ENCODE data around the gene BTG1. TPM values are rescaled to one million over a fixed set of nuclear protein-coding genes. Genes with fewer than 3 reads are reported as not detected.

Gene BTG1
- total and polyA plus RNA-seq, 2 experiments from 2014 or later, result 15.5 to 36.2 TPM

GRCh38 chr12:92108651-92109050 lies 37.0 kb downstream of the BTG1 start (continued):
- no peak for TF ChIP-seq EZH2 (IDR thresholded peaks at IDR 0.05; ENCODE audit: low read depth, unreplicated experiment)
- no peak for TF ChIP-seq REST (IDR thresholded peaks at IDR 0.05; ENCODE audit: unreplicated experiment)
- TF ChIP-seq, protein P1, sequence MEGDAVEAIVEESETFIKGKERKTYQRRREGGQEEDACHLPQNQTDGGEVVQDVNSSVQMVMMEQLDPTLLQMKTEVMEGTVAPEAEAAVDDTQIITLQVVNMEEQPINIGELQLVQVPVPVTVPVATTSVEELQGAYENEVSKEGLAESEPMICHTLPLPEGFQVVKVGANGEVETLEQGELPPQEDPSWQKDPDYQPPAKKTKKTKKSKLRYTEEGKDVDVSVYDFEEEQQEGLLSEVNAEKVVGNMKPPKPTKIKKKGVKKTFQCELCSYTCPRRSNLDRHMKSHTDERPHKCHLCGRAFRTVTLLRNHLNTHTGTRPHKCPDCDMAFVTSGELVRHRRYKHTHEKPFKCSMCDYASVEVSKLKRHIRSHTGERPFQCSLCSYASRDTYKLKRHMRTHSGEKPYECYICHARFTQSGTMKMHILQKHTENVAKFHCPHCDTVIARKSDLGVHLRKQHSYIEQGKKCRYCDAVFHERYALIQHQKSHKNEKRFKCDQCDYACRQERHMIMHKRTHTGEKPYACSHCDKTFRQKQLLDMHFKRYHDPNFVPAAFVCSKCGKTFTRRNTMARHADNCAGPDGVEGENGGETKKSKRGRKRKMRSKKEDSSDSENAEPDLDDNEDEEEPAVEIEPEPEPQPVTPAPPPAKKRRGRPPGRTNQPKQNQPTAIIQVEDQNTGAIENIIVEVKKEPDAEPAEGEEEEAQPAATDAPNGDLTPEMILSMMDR (conservative IDR thresholded peaks at IDR 0.05; ENCODE audit: low read depth in 2 of 2), result no peak
- TF ChIP-seq ZNF331 (CRISPR knock-in tag; IDR thresholded peaks at IDR 0.05; ENCODE audit: low read depth), result no peak

DNA sequence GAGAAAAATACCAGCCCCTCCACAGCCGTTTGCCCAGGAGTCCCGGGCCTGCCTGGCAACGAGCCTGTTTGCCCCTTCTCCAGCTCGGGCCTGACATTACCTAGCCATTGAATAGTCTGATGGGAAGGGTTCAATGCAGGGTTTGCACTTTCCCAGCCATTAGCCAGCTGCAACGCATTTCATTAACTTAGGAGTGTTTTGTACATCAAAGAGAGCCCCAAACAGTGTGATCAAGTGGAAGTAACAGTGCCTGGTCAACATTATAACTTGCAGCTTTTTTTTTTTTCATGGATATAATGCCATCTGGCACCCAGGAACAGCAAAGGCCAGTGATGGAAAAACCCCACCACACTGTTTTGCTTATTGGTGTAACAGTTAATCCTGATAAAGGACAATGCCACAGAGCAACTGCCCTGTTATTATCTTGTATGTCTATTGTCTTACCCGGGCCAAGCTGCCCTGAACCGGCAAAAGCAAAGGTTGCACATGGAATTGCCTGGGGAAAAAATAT lies 38.0 kb downstream of the BTG1 start:
- TF ChIP-seq POLR2AphosphoS5 (IDR thresholded peaks at IDR 0.05; ENCODE audit: low read depth) (no peak), NANOG (IDR thresholded peaks at IDR 0.05; ENCODE audit: borderline replicate concordance) (0 out of 2 replicates have a peak, but pooled peaks have one; percentile 12)
- Mint-ChIP-seq H3K9me3 (no peaks in the 10 kb centered on the region), H3K27me3 (ENCODE audit: insufficient read depth, low read depth, poor library complexity) (peaks cover 8% of the 10 kb centered on the region), H3K27ac (peak overlapping the region; percentile 92), H3K36me3 (ENCODE audit: low read depth) (no peaks in the 10 kb centered on the region), H3K4me3 (0 out of 3 replicates have a peak overlapping the region, but pooled peaks have one; percentile 42), H3K4me1 (peaks cover 60% of the 10 kb centered on the region)
- H3K36me3 ChIP-seq (ENCODE audit: insufficient read depth), result no peaks in the 10 kb centered on the region
- H3K27me3 ChIP-seq (ENCODE audit: insufficient read depth), result no peaks in the 10 kb centered on the region
- peaks cover 14% of the 10 kb centered on the region; the same call in 1 of the 2 replicates for H3K79me2 ChIP-seq (replicated peaks; ENCODE audit: insufficient read depth)
- peak overlapping the region; percentile 62 for H3K4me2 ChIP-seq
- peaks cover 48% of the 10 kb centered on the region for H3K4me1 ChIP-seq (ENCODE audit: insufficient read depth)
- no peaks in the 10 kb centered on the region for H3F3A ChIP-seq (replicated peaks; ENCODE audit: low read depth)
- H2AFZ ChIP-seq, result no peak overlapping the region
- H3K4me3 ChIP-seq, result no peak overlapping the region
- no peaks in the 10 kb centered on the region for H4K20me1 ChIP-seq (replicated peaks; ENCODE audit: insufficient read depth)
- peak; percentile 68 for ATAC-seq
- H3K27ac ChIP-seq (ENCODE audit: low read depth), result peak overlapping the region; percentile 62
- no peaks in the 10 kb centered on the region for H3K9me2 ChIP-seq (ENCODE audit: insufficient read depth)
- DNase-seq (ENCODE audit: low spot score), result peak; percentile 36

DNA sequence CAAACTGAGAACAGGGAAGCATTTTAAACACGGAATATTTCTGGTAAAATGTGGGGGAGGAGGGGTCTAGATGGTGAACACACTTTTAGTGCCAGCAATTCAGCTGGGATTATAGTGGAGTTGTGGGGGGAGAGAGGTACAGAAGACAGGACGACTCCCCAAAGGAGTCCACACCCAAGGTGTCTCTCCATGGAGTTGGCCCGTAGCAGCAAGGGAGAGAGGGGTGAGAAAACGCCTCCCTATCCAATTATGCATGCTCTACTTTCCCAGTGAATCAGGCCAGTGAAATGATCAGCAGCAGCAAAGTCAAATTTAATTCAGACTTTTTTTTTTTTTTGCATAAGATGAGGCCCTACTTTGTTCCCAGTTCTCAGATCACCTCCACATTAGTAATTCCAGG lies 38.6 kb downstream of the BTG1 start:
- Histone ChIP-seq H3F3A (replicated peaks; ENCODE audit: low read depth) (no peaks in the 10 kb centered on the region), H3K4me1 (ENCODE audit: insufficient read depth) (peaks cover 51% of the 10 kb centered on the region), H3K27ac (ENCODE audit: low read depth) (peak overlapping the region; percentile 78), H4K20me1 (replicated peaks; ENCODE audit: insufficient read depth) (no peaks in the 10 kb centered on the region), H3K79me2 (replicated peaks; ENCODE audit: insufficient read depth) (peaks cover 14% of the 10 kb centered on the region; the same call in 1 of the 2 replicates), H3K27me3 (ENCODE audit: insufficient read depth) (no peaks in the 10 kb centered on the region), H2AFZ (no peak overlapping the region), H3K36me3 (ENCODE audit: insufficient read depth) (no peaks in the 10 kb centered on the region), H3K9me2 (ENCODE audit: insufficient read depth) (no peaks in the 10 kb centered on the region), H3K4me3 (no peak overlapping the region), H3K4me2 (peak overlapping the region; percentile 62)
- peak; percentile 29 for DNase-seq (ENCODE audit: low spot score)
- Mint-ChIP-seq H3K4me1 (peaks cover 61% of the 10 kb centered on the region), H3K27me3 (ENCODE audit: insufficient read depth, low read depth, poor library complexity) (peaks cover 8% of the 10 kb centered on the region), H3K27ac (peak overlapping the region; percentile 92), H3K4me3 (peak overlapping the region; percentile 42), H3K36me3 (ENCODE audit: low read depth) (no peaks in the 10 kb centered on the region), H3K9me3 (no peaks in the 10 kb centered on the region)
- TF ChIP-seq NANOG (IDR thresholded peaks at IDR 0.05; ENCODE audit: borderline replicate concordance) (no peak), ETS1 (IDR thresholded peaks at IDR 0.05) (no peak), JUNB (IDR thresholded peaks at IDR 0.05; ENCODE audit: unreplicated experiment) (no peak), ZNF114 (CRISPR knock-in tag; IDR thresholded peaks at IDR 0.05) (no peak), CREB1 (CRISPR knock-in tag; IDR thresholded peaks at IDR 0.05; ENCODE audit: low read depth) (no peak)
- TF ChIP-seq, protein P1 (conservative IDR thresholded peaks at IDR 0.05; ENCODE audit: low read depth in 2 of 2), result no peak
- ATAC-seq, result peak; percentile 59

Data from GM23338 (cell line).